Loucy (cell line): ENCODE results near the gene TNRC6C.
A peak's percentile ranks its signal among the peaks of the same experiment; 100 is the strongest.

Experiments
- CTCF ChIP-seq: fragments of 200-600 bp; sonication (generic); conservative IDR thresholded peaks from 2 replicates; pipeline ENCODE4 v1.5.1; 2014; ENCODE audit warnings: mild to moderate bottlenecking, antibody characterized with exemption, low read length
- EZH2phosphoT487 ChIP-seq: fragments of 200-600 bp; IDR thresholded peaks from 2 replicates; pipeline ENCODE4 v1.6.1; 2018; ENCODE audit warnings: antibody characterized with exemption, mild to moderate bottlenecking, moderate library complexity, borderline replicate concordance

- TF ChIP-seq CTCF (peak; percentile 47), EZH2phosphoT487 (no peak)
Observed at GRCh38 chr17:77914385-77915254, 43.9 kb upstream of the TNRC6C start.
